Body of pancreas (tissue), 4 donors: ENCODE data around the gene AKAP13. TPM values are rescaled to one million over a fixed set of nuclear protein-coding genes. Genes with fewer than 3 reads are reported as not detected.
A peak's percentile ranks its signal among the peaks of the same experiment; 100 is the strongest.

Source experiments
- ATAC-seq: fragments of 150-250 bp; one replicate; pipeline ENCODE4 v1.9.1; 2016
- DNase-seq, 4 donors: peaks; one replicate each; pipeline ENCODE4 v3.0.0-alpha.2; 2019
- H3K27ac ChIP-seq, 4 donors: fragments of 200-600 bp; sonication (generic); 1 replicate in 3 of 4; 2 replicates in 1 of 4; pipeline versions ENCODE4 v1.5.1 to v1.6.1; 2016 to 2019; ENCODE audit warnings: mild to moderate bottlenecking in 1 of 4, mixed read lengths in 1 of 4, moderate library complexity in 1 of 4
- H3K27me3 ChIP-seq, 2 donors: fragments of 200-600 bp; sonication (generic); one replicate each; pipeline ENCODE4 v1.6.0; 2016; ENCODE audit warnings: mild to moderate bottlenecking in 1 of 2
- H3K36me3 ChIP-seq, 2 donors: fragments of 200-600 bp; sonication (generic); replicated peaks in 1 of 2; 2 replicates each; pipeline ENCODE4 v1.5.1; 2016; ENCODE audit warnings: low read depth in 2 of 2; ENCODE audit not compliant: insufficient read depth in 1 of 2
- H3K4me1 ChIP-seq: fragments of 200-600 bp; sonication (generic); one replicate; pipeline ENCODE4 v1.6.0; 2016
- H3K4me3 ChIP-seq, 2 donors: fragments of 200-600 bp; sonication (generic); 1 replicate in 1 of 2; 2 replicates in 1 of 2; pipeline ENCODE4 v1.5.1; 2016 to 2019
- H3K9me3 ChIP-seq, 3 donors: fragments of 200-600 bp; sonication (generic); 1 replicate in 2 of 3; 2 replicates in 1 of 3; pipeline ENCODE4 v1.5.1; 2016
- CTCF ChIP-seq, 7 experiments: fragments of 450-650 bp in 4 of 7; fragments of 200-600 bp in 3 of 7; sonication (generic) in 3 of 7; IDR thresholded peaks; one replicate each; pipeline ENCODE4 v1.5.1; 2016 to 2019; ENCODE audit warnings: antibody characterized with exemption in 7 of 7
- POLR2A ChIP-seq, 3 donors: fragments of 450-650 bp; IDR thresholded peaks; one replicate each; pipeline ENCODE4 v1.6.1; 2016; ENCODE audit warnings: antibody characterized with exemption in 3 of 3, mild to moderate bottlenecking in 2 of 3
- WGBS, 2 donors: methylation state at CpG; one replicate each; pipeline ENCODE4 v1.1.5; 2017; 5-methylcytosine and 5-hydroxymethylcytosine counted together
- intact Hi-C: fragments of 100-400 bp; cut with DNase I; formaldehyde crosslinking; loops from one replicate; pipeline ENCODE4 v1.15.1; 2023
- total RNA-seq, 2 donors: library from RNA; depleted of rRNA; stranded (reverse); fragments of >200 nt; gene quantifications; one replicate each; pipeline ENCODE4 v1.1.0, GENCODE V29; 2016

AKAP13 gene
- total RNA-seq, 2 donors from 2014 or later, result 102 to 160 TPM

- Histone ChIP-seq H3K36me3 (no peaks in the 10 kb centered on the region), H3K4me1 (peaks cover 32% of the 10 kb centered on the region), H3K9me3 (no peaks in the 10 kb centered on the region), H3K27me3 (no peaks in the 10 kb centered on the region), H3K4me3 (no peak overlapping the region), H3K27ac (peak overlapping the region in 2 of 4 donors; percentile 32 to 58)
- DNase-seq (peak in 2 of 4 donors; percentile 44 to 49), ATAC-seq (peak; percentile 73)
- 68 to 83% methylated on average over 18 to 28 of the region's 28 CpGs for WGBS, 2 donors
- TF ChIP-seq CTCF (IDR thresholded peaks at IDR 0.05), result peak in 2 of 7 experiments; percentile 9 to 20
- no peak for TF ChIP-seq POLR2A (IDR thresholded peaks at IDR 0.05)
- intact Hi-C loops, result no loop called here
These were observed 380.3 kb downstream of the AKAP13 start for GRCh38 chr15:85760531-85761371.

GRCh38 chr15:85761635-85762034 lies 381.2 kb downstream of the AKAP13 start:
- DNase-seq, result no peak
- H3K27ac ChIP-seq, result no peak overlapping the region
- peaks cover 39% of the 10 kb centered on the region for H3K4me1 ChIP-seq
- no peaks in the 10 kb centered on the region for H3K36me3 ChIP-seq
- no peak overlapping the region for H3K4me3 ChIP-seq
- TF ChIP-seq CTCF (IDR thresholded peaks at IDR 0.05), result no peak
- no peak for TF ChIP-seq POLR2A (IDR thresholded peaks at IDR 0.05)
- no peak for ATAC-seq
- WGBS, 2 donors, result 92 to 94% methylated on average over 9 of the region's 9 CpGs
- intact Hi-C loops, result no loop called here
- no peaks in the 10 kb centered on the region for H3K9me3 ChIP-seq
- H3K27me3 ChIP-seq, result no peaks in the 10 kb centered on the region

- no peak for DNase-seq
- TF ChIP-seq CTCF (IDR thresholded peaks at IDR 0.05) (no peak), POLR2A (IDR thresholded peaks at IDR 0.05) (no peak)
- H3K27me3 ChIP-seq, result no peaks in the 10 kb centered on the region
- intact Hi-C loops, result no loop called here
- 68 to 94% methylated on average over 3 to 15 of the region's 15 CpGs for WGBS, 2 donors
- no peak overlapping the region for H3K4me3 ChIP-seq
- ATAC-seq, result no peak
- H3K27ac ChIP-seq, result no peak overlapping the region
- peaks cover 39% of the 10 kb centered on the region for H3K4me1 ChIP-seq
- H3K9me3 ChIP-seq, result no peaks in the 10 kb centered on the region
- no peaks in the 10 kb centered on the region for H3K36me3 ChIP-seq
These were observed 381.8 kb downstream of the AKAP13 start for GRCh38 chr15:85762039-85762755.

GRCh38 chr15:85762756-85763127 lies 382.3 kb downstream of the AKAP13 start:
- Histone ChIP-seq H3K27me3 (no peaks in the 10 kb centered on the region), H3K27ac (no peak overlapping the region), H3K4me3 (no peak overlapping the region), H3K9me3 (no peaks in the 10 kb centered on the region), H3K4me1 (peaks cover 39% of the 10 kb centered on the region), H3K36me3 (no peaks in the 10 kb centered on the region)
- ATAC-seq (no peak), DNase-seq (no peak)
- intact Hi-C loops, result no loop called here
- 86 to 100% methylated on average over 8 of the region's 8 CpGs for WGBS, 2 donors
- TF ChIP-seq CTCF (IDR thresholded peaks at IDR 0.05) (no peak), POLR2A (IDR thresholded peaks at IDR 0.05) (no peak)
